ENCODE results near the gene POC1A. TPM values are rescaled to one million over a fixed set of nuclear protein-coding genes. Genes with fewer than 3 reads are reported as not detected.
A peak's percentile ranks its signal among the peaks of the same experiment; 100 is the strongest.
"Not testable (repeated sequence)": the region's sequence is repeated elsewhere in the genome, so short reads cannot be mapped to it uniquely, and the experiment has no call there.

POC1A gene
- total and polyA plus RNA-seq, 9 donors: 3.1 to 7.5 (median 5.6) TPM

GRCh38 chr3:52041118-52041731, 113.0 kb downstream of the POC1A start:
- WGBS (ENCODE audit: insufficient coverage): 83% methylated on average over 5 of the region's 10 CpGs
- no peak for DNase-seq
- H3K36me3 ChIP-seq (ENCODE audit: control insufficient read depth, insufficient read depth, low read length): no peaks in the 10 kb centered on the region
- H3K9me3 ChIP-seq (replicated peaks; ENCODE audit: control insufficient read depth, low read depth, low read length): no peaks in the 10 kb centered on the region
- no peaks in the 10 kb centered on the region for H3K27me3 ChIP-seq (ENCODE audit: control insufficient read depth, insufficient read depth, low read length)
- H3K27ac ChIP-seq (ENCODE audit: low read length): no peak overlapping the region
- no peak overlapping the region for H3K4me3 ChIP-seq (ENCODE audit: low read length)
- peaks cover 58% of the 10 kb centered on the region for H3K4me1 ChIP-seq (ENCODE audit: control insufficient read depth, insufficient read depth, low read length)

- no peak overlapping the region for H3K4me3 ChIP-seq (ENCODE audit: low read length)
- H3K4me1 ChIP-seq (ENCODE audit: control insufficient read depth, insufficient read depth, low read length): peaks cover 53% of the 10 kb centered on the region
- WGBS (ENCODE audit: insufficient coverage): 77% methylated on average over 6 of the region's 8 CpGs
- H3K27ac ChIP-seq (ENCODE audit: low read length): peak overlapping the region; percentile 1
- no peaks in the 10 kb centered on the region for H3K9me3 ChIP-seq (replicated peaks; ENCODE audit: control insufficient read depth, low read depth, low read length)
- no peaks in the 10 kb centered on the region for H3K36me3 ChIP-seq (ENCODE audit: control insufficient read depth, insufficient read depth, low read length)
- no peak for DNase-seq
- no peaks in the 10 kb centered on the region for H3K27me3 ChIP-seq (ENCODE audit: control insufficient read depth, insufficient read depth, low read length)
Measured at GRCh38 chr3:52040600-52040999, 113.6 kb downstream of the POC1A start.

- 55% methylated on average over 15 of the region's 17 CpGs for WGBS (ENCODE audit: insufficient coverage)
- no peak overlapping the region for H3K4me3 ChIP-seq (ENCODE audit: low read length)
- H3K27ac ChIP-seq (ENCODE audit: low read length): peak overlapping the region; percentile 42
- H3K9me3 ChIP-seq (replicated peaks; ENCODE audit: control insufficient read depth, low read depth, low read length): no peaks in the 10 kb centered on the region
- peaks cover 48% of the 10 kb centered on the region for H3K4me1 ChIP-seq (ENCODE audit: control insufficient read depth, insufficient read depth, low read length)
- peak; percentile 81 for DNase-seq
- no peaks in the 10 kb centered on the region for H3K27me3 ChIP-seq (ENCODE audit: control insufficient read depth, insufficient read depth, low read length)
- no peaks in the 10 kb centered on the region for H3K36me3 ChIP-seq (ENCODE audit: control insufficient read depth, insufficient read depth, low read length)
Measured at GRCh38 chr3:52039846-52040245, 114.4 kb downstream of the POC1A start.

GRCh38 chr3:52039426-52039825, 114.8 kb downstream of the POC1A start:
- H3K4me1 ChIP-seq (ENCODE audit: control insufficient read depth, insufficient read depth, low read length): peaks cover 48% of the 10 kb centered on the region
- no peak overlapping the region for H3K4me3 ChIP-seq (ENCODE audit: low read length)
- no CpG with 5 or more reads among the region's 4 CpGs for WGBS (ENCODE audit: insufficient coverage)

GRCh38 chr3:52038227-52038626, 116.0 kb downstream of the POC1A start:
- H3K9me3 ChIP-seq (replicated peaks; ENCODE audit: control insufficient read depth, low read depth, low read length): no peaks in the 10 kb centered on the region
- WGBS (ENCODE audit: insufficient coverage): 80% methylated on average over 6 of the region's 6 CpGs
- H3K36me3 ChIP-seq (ENCODE audit: control insufficient read depth, insufficient read depth, low read length): no peaks in the 10 kb centered on the region
- H3K27me3 ChIP-seq (ENCODE audit: control insufficient read depth, insufficient read depth, low read length): no peaks in the 10 kb centered on the region
- H3K4me3 ChIP-seq (ENCODE audit: low read length): no peak overlapping the region
- H3K4me1 ChIP-seq (ENCODE audit: control insufficient read depth, insufficient read depth, low read length): peaks cover 41% of the 10 kb centered on the region
- H3K27ac ChIP-seq (ENCODE audit: low read length): no peak overlapping the region
- DNase-seq: no peak

More at GRCh38 chr3:52039426-52039825, 114.8 kb downstream of the POC1A start:
- no peak for DNase-seq
- H3K27me3 ChIP-seq (ENCODE audit: control insufficient read depth, insufficient read depth, low read length): no peaks in the 10 kb centered on the region
- H3K27ac ChIP-seq (ENCODE audit: low read length): peak overlapping the region; percentile 42
- no peaks in the 10 kb centered on the region for H3K36me3 ChIP-seq (ENCODE audit: control insufficient read depth, insufficient read depth, low read length)
- H3K9me3 ChIP-seq (replicated peaks; ENCODE audit: control insufficient read depth, low read depth, low read length): no peaks in the 10 kb centered on the region

DNA sequence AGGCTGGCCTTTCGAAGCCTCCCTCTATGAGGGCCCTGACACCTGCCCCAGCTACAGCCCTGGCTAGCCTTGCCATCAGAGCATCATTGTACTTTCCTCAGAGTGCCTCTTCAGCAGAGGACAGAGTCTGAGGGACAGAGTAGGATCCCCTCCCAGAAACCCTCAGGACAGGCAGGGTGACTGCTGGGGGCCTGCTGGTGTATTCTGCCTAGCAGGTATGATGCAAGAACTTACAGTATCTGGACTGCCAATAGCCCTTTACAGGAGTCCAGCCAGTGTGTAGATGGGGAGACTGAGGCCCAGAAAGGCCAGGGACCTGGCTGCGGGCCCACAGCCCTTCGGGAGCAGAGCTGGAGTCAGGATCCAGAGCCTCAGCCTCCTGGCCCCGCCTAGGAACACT, 116.9 kb downstream of the POC1A start:
- Histone ChIP-seq H3K9me3 (replicated peaks; ENCODE audit: control insufficient read depth, low read depth, low read length) (no peaks in the 10 kb centered on the region), H3K4me1 (ENCODE audit: control insufficient read depth, insufficient read depth, low read length) (peaks cover 51% of the 10 kb centered on the region)

GRCh38 chr3:52036829-52037228, 117.4 kb downstream of the POC1A start:
- H3K4me3 ChIP-seq (ENCODE audit: low read length): no peak overlapping the region
- 16% methylated on average over 3 of the region's 5 CpGs for WGBS (ENCODE audit: insufficient coverage)

More for the DNA sequence above, 116.9 kb downstream of the POC1A start:
- WGBS (ENCODE audit: insufficient coverage): 79% methylated on average over 3 of the region's 4 CpGs
- no peak for DNase-seq
- H3K27me3 ChIP-seq (ENCODE audit: control insufficient read depth, insufficient read depth, low read length): no peaks in the 10 kb centered on the region
- H3K4me3 ChIP-seq (ENCODE audit: low read length): no peak overlapping the region
- H3K36me3 ChIP-seq (ENCODE audit: control insufficient read depth, insufficient read depth, low read length): no peaks in the 10 kb centered on the region
- H3K27ac ChIP-seq (ENCODE audit: low read length): no peak overlapping the region

DNA sequence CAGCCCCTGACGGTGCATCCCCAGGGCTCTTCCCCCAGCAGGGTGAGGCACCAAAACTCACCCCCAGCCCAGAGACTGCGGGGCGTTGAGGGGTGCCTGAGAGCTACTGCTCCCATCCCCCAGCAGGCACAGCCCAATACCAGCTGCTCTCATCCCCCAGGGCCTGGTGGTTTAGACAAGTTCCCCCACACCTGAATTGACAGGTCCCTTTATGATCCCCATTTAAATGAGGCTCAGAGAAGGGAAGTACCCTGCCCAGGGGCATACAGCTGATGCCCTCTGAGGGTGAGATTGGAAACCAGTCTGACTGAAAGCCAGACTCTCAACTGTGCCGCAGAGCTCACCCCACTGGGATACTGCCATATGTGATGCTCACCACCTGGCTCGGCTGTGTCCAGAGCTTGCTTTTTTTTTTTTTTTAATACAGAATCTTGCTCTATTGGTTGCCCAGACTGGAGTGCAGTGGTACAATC, 118.0 kb downstream of the POC1A start:
- WGBS (ENCODE audit: insufficient coverage): 80% methylated on average over 1 of the region's 5 CpGs
- no peak overlapping the region for H3K4me3 ChIP-seq (ENCODE audit: low read length)
- no peaks in the 10 kb centered on the region for H3K27me3 ChIP-seq (ENCODE audit: control insufficient read depth, insufficient read depth, low read length)
- H3K9me3 ChIP-seq (replicated peaks; ENCODE audit: control insufficient read depth, low read depth, low read length): no peaks in the 10 kb centered on the region
- H3K36me3 ChIP-seq (ENCODE audit: control insufficient read depth, insufficient read depth, low read length): no peaks in the 10 kb centered on the region
- DNase-seq: no peak
- no peak overlapping the region for H3K27ac ChIP-seq (ENCODE audit: low read length)
- peaks cover 55% of the 10 kb centered on the region for H3K4me1 ChIP-seq (ENCODE audit: control insufficient read depth, insufficient read depth, low read length)

More at GRCh38 chr3:52036829-52037228, 117.4 kb downstream of the POC1A start:
- H3K36me3 ChIP-seq (ENCODE audit: control insufficient read depth, insufficient read depth, low read length): no peaks in the 10 kb centered on the region
- DNase-seq: no peak
- no peaks in the 10 kb centered on the region for H3K27me3 ChIP-seq (ENCODE audit: control insufficient read depth, insufficient read depth, low read length)
- H3K27ac ChIP-seq (ENCODE audit: low read length): no peak overlapping the region
- no peaks in the 10 kb centered on the region for H3K9me3 ChIP-seq (replicated peaks; ENCODE audit: control insufficient read depth, low read depth, low read length)
- H3K4me1 ChIP-seq (ENCODE audit: control insufficient read depth, insufficient read depth, low read length): peaks cover 55% of the 10 kb centered on the region

DNA sequence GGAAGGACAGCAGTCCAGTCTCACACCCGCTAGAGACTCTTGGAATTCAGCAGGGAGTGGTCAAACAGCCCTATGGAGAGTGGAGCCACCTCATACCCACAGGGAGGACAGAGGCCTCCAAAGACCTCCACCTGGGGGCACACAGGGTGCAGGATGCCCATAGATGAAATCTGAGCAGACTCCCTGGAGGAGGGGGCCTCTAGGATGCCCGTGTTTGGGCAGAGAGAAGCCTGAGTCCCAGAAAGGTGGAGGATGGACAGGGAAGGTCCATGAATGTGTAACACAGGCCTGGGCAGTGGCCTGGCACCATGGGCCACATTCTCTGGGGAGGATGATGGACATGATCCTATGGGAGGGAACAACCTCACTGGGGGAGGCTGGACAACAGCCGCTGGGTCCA, 119.6 kb downstream of the POC1A start:
- DNase-seq: no peak
- WGBS (ENCODE audit: insufficient coverage): 83% methylated on average over 3 of the region's 3 CpGs
- H3K27me3 ChIP-seq (ENCODE audit: control insufficient read depth, insufficient read depth, low read length): no peaks in the 10 kb centered on the region
- peaks cover 51% of the 10 kb centered on the region for H3K4me1 ChIP-seq (ENCODE audit: control insufficient read depth, insufficient read depth, low read length)
- no peaks in the 10 kb centered on the region for H3K9me3 ChIP-seq (replicated peaks; ENCODE audit: control insufficient read depth, low read depth, low read length)
- no peaks in the 10 kb centered on the region for H3K36me3 ChIP-seq (ENCODE audit: control insufficient read depth, insufficient read depth, low read length)
- H3K4me3 ChIP-seq (ENCODE audit: low read length): no peak overlapping the region
- H3K27ac ChIP-seq (ENCODE audit: low read length): no peak overlapping the region

- Histone ChIP-seq H3K27me3 (ENCODE audit: control insufficient read depth, insufficient read depth, low read length) (no peaks in the 10 kb centered on the region), H3K4me1 (ENCODE audit: control insufficient read depth, insufficient read depth, low read length) (peaks cover 48% of the 10 kb centered on the region), H3K9me3 (replicated peaks; ENCODE audit: control insufficient read depth, low read depth, low read length) (no peaks in the 10 kb centered on the region), H3K36me3 (ENCODE audit: control insufficient read depth, insufficient read depth, low read length) (no peaks in the 10 kb centered on the region), H3K4me3 (ENCODE audit: low read length) (no peak overlapping the region), H3K27ac (ENCODE audit: low read length) (no peak overlapping the region)
- WGBS (ENCODE audit: insufficient coverage): 67% methylated on average over 1 of the region's 5 CpGs
- no peak for DNase-seq
Measured at GRCh38 chr3:52034212-52034611, 120.0 kb downstream of the POC1A start.

- H3K4me1 ChIP-seq (ENCODE audit: control insufficient read depth, insufficient read depth, low read length): peaks cover 48% of the 10 kb centered on the region
- not testable (repeated sequence) for H3K9me3 ChIP-seq (replicated peaks; ENCODE audit: control insufficient read depth, low read depth, low read length); H3K4me3 ChIP-seq (ENCODE audit: low read length); H3K36me3 ChIP-seq (ENCODE audit: control insufficient read depth, insufficient read depth, low read length); H3K27ac ChIP-seq (ENCODE audit: low read length); DNase-seq; H3K27me3 ChIP-seq (ENCODE audit: control insufficient read depth, insufficient read depth, low read length)
- 100% methylated on average over 2 of the region's 6 CpGs for WGBS (ENCODE audit: insufficient coverage)
Measured at GRCh38 chr3:52033748-52034147, 120.5 kb downstream of the POC1A start.

Measured in muscle of leg (tissue), 11 donors.